HepG2 (cell line): Measurements from ENCODE around the gene ANTKMT. TPM values are rescaled to one million over a fixed set of nuclear protein-coding genes. Genes with fewer than 3 reads are reported as not detected.

Source experiments
- ATAC-seq: fragments of 200-7000 bp; cut with Tn5 transposase; 3 replicates; pipeline ENCODE4 v1.9.1; 2020; ENCODE audit warnings: mild to moderate bottlenecking, moderate library complexity
- BruUV-seq: library from RNA; stranded (reverse); fragments of 400-500 nt; replicated peaks from 2 replicates; lab custom pipeline; 2021; lab: Mats Ljungman, UMichigan
- CTCF ChIA-PET: fragments of 300-600 bp; formaldehyde crosslinking; extraction: SDS; loops from one replicate; lab custom pipeline; 2021; ENCODE audit warnings: low total read pairs, inconsistent platforms, low intra/inter-chr PET ratio; lab: Yijun Ruan, JAX
- POLR2A ChIA-PET: fragments of 350-600 bp; sonication (Branson Sonifier 250); formaldehyde crosslinking; loops from one replicate; lab custom pipeline; 2020; ENCODE audit warnings: antibody characterized with exemption, inconsistent platforms; lab: Yijun Ruan, JAX
- DNase-seq: peaks from one replicate; pipeline ENCODE4 v3.0.0-alpha.2; 2015; ENCODE audit warnings: low spot score
- FAIRE-seq: peaks from 3 replicates; lab custom pipeline; 2011; peaks lifted over from hg19 to GRCh38; lab: Jason Lieb, UNC
- H2AFZ ChIP-seq: one replicate; pipeline ENCODE4 v1.6.1; 2011; ENCODE audit warnings: low read length, inconsistent platforms
- H3K27ac ChIP-seq: fragments of 300-600 bp; 3 replicates; pipeline ENCODE4 v1.8.0; 2011; ENCODE audit warnings: mixed run types, mild to moderate bottlenecking, mixed read lengths, low read length, inconsistent platforms; ENCODE audit not compliant: insufficient read depth; ENCODE audit errors: extremely low read length
- H3K27me3 ChIP-seq, 2 experiments: fragments of 200-600 bp in 1 of 2; 2 replicates in 1 of 2; 3 replicates in 1 of 2; pipeline versions ENCODE4 v1.6.0 to v1.8.0; 2011; ENCODE audit warnings: low read length in 2 of 2, mild to moderate bottlenecking in 2 of 2, moderate library complexity in 2 of 2, inconsistent platforms in 1 of 2; ENCODE audit not compliant: insufficient read depth in 2 of 2, control insufficient read depth in 1 of 2
- H3K36me3 ChIP-seq, 2 experiments: fragments of 200-600 bp in 1 of 2; replicated peaks in 1 of 2; 2 replicates in 1 of 2; 3 replicates in 1 of 2; pipeline versions ENCODE4 v1.5.1 to v1.8.0; 2011; ENCODE audit warnings: low read length in 2 of 2, inconsistent platforms in 1 of 2; ENCODE audit not compliant: insufficient read depth in 2 of 2, control insufficient read depth in 1 of 2
- H3K4me1 ChIP-seq: 2 replicates; pipeline ENCODE4 v1.5.1; 2012; ENCODE audit warnings: low read length, inconsistent platforms; ENCODE audit not compliant: insufficient read depth
- H3K4me2 ChIP-seq: 2 replicates; pipeline ENCODE4 v1.6.0; 2011; ENCODE audit warnings: low read depth, low read length, inconsistent platforms
- H3K4me3 ChIP-seq, 3 experiments: fragments of 200-600 bp in 1 of 3; sonication (generic), shearing (Covaris generic) in 1 of 3; replicated peaks in 1 of 3; 2 replicates each; pipeline ENCODE4 v1.5.1; 2011 to 2016; ENCODE audit warnings: low read length in 3 of 3, inconsistent platforms in 2 of 3, low read depth in 2 of 3, mild to moderate bottlenecking in 2 of 3, control low read depth in 1 of 3, mixed read lengths in 1 of 3; ENCODE audit not compliant: insufficient read depth in 1 of 3
- H3K79me2 ChIP-seq: one replicate; pipeline ENCODE4 v1.6.1; 2011; ENCODE audit warnings: low read length, inconsistent platforms; ENCODE audit not compliant: insufficient read depth
- H3K9ac ChIP-seq: 2 replicates; pipeline ENCODE4 v1.6.0; 2011; ENCODE audit warnings: mild to moderate bottlenecking, low read depth, low read length, inconsistent platforms; ENCODE audit not compliant: insufficient read depth
- H3K9me3 ChIP-seq: 2 replicates; pipeline ENCODE4 v1.5.1; 2012; ENCODE audit warnings: mild to moderate bottlenecking, low read length
- H4K20me1 ChIP-seq: 2 replicates; pipeline ENCODE4 v1.6.0; 2011; ENCODE audit warnings: inconsistent platforms, mild to moderate bottlenecking, low read length, moderate library complexity; ENCODE audit not compliant: insufficient read depth
- AGO1 ChIP-seq: fragments of 200-400 bp; formaldehyde crosslinking; IDR thresholded peaks from 2 replicates; pipeline ENCODE4 v1.6.1; 2017; ENCODE audit warnings: mild to moderate bottlenecking, low read depth, low read length, moderate library complexity; ENCODE audit not compliant: poor library complexity, severe bottlenecking
- ETV6 ChIP-seq: sonication (generic); formaldehyde crosslinking; conservative IDR thresholded peaks from 2 replicates; pipeline ENCODE4 v1.4.0; 2020; ENCODE audit warnings: missing genetic modification reagents
- FIP1L1 ChIP-seq: fragments of 200-400 bp; formaldehyde crosslinking; IDR thresholded peaks from 2 replicates; pipeline ENCODE4 v1.6.1; 2018; ENCODE audit warnings: low read depth, mild to moderate bottlenecking, low read length, moderate library complexity, borderline replicate concordance; ENCODE audit not compliant: insufficient read depth
- MAFG ChIP-seq: sonication (generic); formaldehyde crosslinking; IDR thresholded peaks from 2 replicates; pipeline ENCODE4 v1.5.1; 2020; ENCODE audit warnings: mild to moderate bottlenecking, missing genetic modification reagents
- NCOR1 ChIP-seq: fragments of 200-600 bp; sonication (generic); IDR thresholded peaks from 2 replicates; pipeline ENCODE4 v1.7.0; 2017; ENCODE audit warnings: antibody characterized with exemption, low read length, borderline replicate concordance
- RBFOX2 ChIP-seq: fragments of 200-400 bp; formaldehyde crosslinking; IDR thresholded peaks from 2 replicates; pipeline ENCODE4 v1.6.1; 2017; ENCODE audit warnings: low read depth, mild to moderate bottlenecking, low read length
- RELA ChIP-seq: sonication (generic); formaldehyde crosslinking; IDR thresholded peaks from 2 replicates; pipeline ENCODE4 v1.4.0; 2020; ENCODE audit warnings: missing genetic modification reagents
- SMYD3 ChIP-seq: sonication (generic); formaldehyde crosslinking; IDR thresholded peaks from 2 replicates; pipeline ENCODE4 v1.8.1; 2023; ENCODE audit warnings: mild to moderate bottlenecking, missing genetic modification reagents
- ZNF629 ChIP-seq: sonication (generic); formaldehyde crosslinking; conservative IDR thresholded peaks from 2 replicates; pipeline ENCODE4 v1.5.0; 2020; ENCODE audit warnings: missing genetic modification reagents
- ZNF670 ChIP-seq: sonication (generic); formaldehyde crosslinking; IDR thresholded peaks from 2 replicates; pipeline ENCODE4 v1.8.0; 2022; ENCODE audit warnings: mild to moderate bottlenecking, missing genetic modification reagents, borderline replicate concordance
- ZNF703 ChIP-seq: sonication (generic); formaldehyde crosslinking; IDR thresholded peaks from 2 replicates; pipeline ENCODE4 v1.5.1; 2020; ENCODE audit warnings: missing genetic modification reagents, mild to moderate bottlenecking, moderate library complexity, borderline replicate concordance
- ZNF816 ChIP-seq: sonication (generic); formaldehyde crosslinking; IDR thresholded peaks from 2 replicates; pipeline ENCODE4 v1.8.0; 2022; ENCODE audit warnings: missing genetic modification reagents, mild to moderate bottlenecking, borderline replicate concordance
- WGBS: methylation state at CpG from one replicate; pipeline ENCODE4 v1.1.6; 2017; ENCODE audit warnings: low lambda C conversion rate; 5-methylcytosine and 5-hydroxymethylcytosine counted together
- in situ Hi-C: cut with HindIII; loops from 2 replicates; pipeline ENCODE4 v1.10.0; 2017; ENCODE audit warnings: low pct_unique_long_range_greater_than_20kb; ENCODE audit not compliant: extremely low pct_ligation_motif_present
- intact Hi-C: fragments of 100-400 bp; cut with micrococcal nuclease; formaldehyde crosslinking; loops from one replicate; pipeline ENCODE4 v1.10.0; 2022; ENCODE audit not compliant: unreplicated experiment
- polyA plus RNA-seq, 8 experiments: library from polyadenylated mRNA; depleted of rRNA in 3 of 8; stranded (reverse) in 7 of 8; unstranded in 1 of 8; fragments of >200 nt; fragmentation: Illumina TruSeq in 4 of 8; extraction: Trizol in 4 of 8; gene quantifications; 2 replicates each; pipeline versions ENCODE4 v1.2.1 to v1.2.3, GENCODE V29; 2011 to 2016; ENCODE audit warnings: low read depth in 4 of 8, missing spikeins in 1 of 8, mixed read lengths in 1 of 8; ENCODE audit not compliant: insufficient read depth in 1 of 8
- total RNA-seq, 5 experiments: library from RNA; depleted of rRNA; stranded (reverse); fragments of >200 nt; fragmentation: Illumina TruSeq; extraction: Trizol; gene quantifications; 2 replicates each; pipeline ENCODE4 v1.2.3, GENCODE V29; 2016; ENCODE audit warnings: low read depth in 1 of 5
- TF ChIP-seq, protein P1 (sequence below): sonication (generic); formaldehyde crosslinking; IDR thresholded peaks from 2 replicates; pipeline ENCODE4 v1.4.0; 2020; ENCODE audit warnings: missing genetic modification reagents
- TF ChIP-seq, protein P2 (sequence below): sonication (generic); formaldehyde crosslinking; IDR thresholded peaks from 2 replicates; pipeline ENCODE4 v1.5.0; 2020; ENCODE audit warnings: missing genetic modification reagents
- TF ChIP-seq, protein P3 (sequence below): IDR thresholded peaks from 2 replicates; pipeline ENCODE4 v1.6.1; 2016

Gene ANTKMT
- total and polyA plus RNA-seq, 2 of the 13 experiments (the other 11 are each of a cell fraction or from before 2014, with no cell fraction given) = 7.5 to 47.8 TPM

GRCh38 chr16:671353-672131 lies 49.4 kb upstream of the ANTKMT start:
- POLR2A ChIA-PET = interaction anchor here (0.6 to 0.9 kb wide), 2 partner anchors 24 to 35 kb away, joined by 3 read pairs; partner anchors contain the start of gene METTL26
- CTCF ChIA-PET = no interaction called here

More at GRCh38 chr16:671353-672131, 49.4 kb upstream of the ANTKMT start:
- WGBS = 95% methylated on average over 24 of the region's 40 CpGs
- no peak overlapping the region for H3K27ac ChIP-seq
- H3K4me1 ChIP-seq = peaks cover 36% of the 10 kb centered on the region
- H2AFZ ChIP-seq = no peak overlapping the region
- peaks cover 17% of the 10 kb centered on the region for H3K79me2 ChIP-seq
- H3K4me2 ChIP-seq = no peak overlapping the region
- no peaks in the 10 kb centered on the region for H3K27me3 ChIP-seq
- peaks cover 22 to 42% of the 10 kb centered on the region in 2 experiments; a peak in 4 of 5 replicates for H3K36me3 ChIP-seq
- BruUV-seq = no TSS peak
- DNase-seq = no peak
- in situ Hi-C loops (no loop called here), intact Hi-C loops (no loop called here)
- no peak for ATAC-seq
- FAIRE-seq = no peak
- H3K9me3 ChIP-seq = no peaks in the 10 kb centered on the region
- H3K4me3 ChIP-seq = no peak overlapping the region
- no peak overlapping the region for H3K9ac ChIP-seq
- H4K20me1 ChIP-seq = no peaks in the 10 kb centered on the region
- TF ChIP-seq ZNF703 (no peak), RBFOX2 (peak; percentile 39), AGO1 (peak; percentile 82), ETV6 (CRISPR knock-in tag) (no peak), ZNF670 (no peak), MAFG (no peak), RELA (CRISPR knock-in tag) (no peak), NCOR1 (no peak), ZNF629 (CRISPR knock-in tag) (no peak), ZNF816 (CRISPR knock-in tag) (no peak), SMYD3 (CRISPR knock-in tag) (no peak), FIP1L1 (no peak)
- TF ChIP-seq, protein P1, sequence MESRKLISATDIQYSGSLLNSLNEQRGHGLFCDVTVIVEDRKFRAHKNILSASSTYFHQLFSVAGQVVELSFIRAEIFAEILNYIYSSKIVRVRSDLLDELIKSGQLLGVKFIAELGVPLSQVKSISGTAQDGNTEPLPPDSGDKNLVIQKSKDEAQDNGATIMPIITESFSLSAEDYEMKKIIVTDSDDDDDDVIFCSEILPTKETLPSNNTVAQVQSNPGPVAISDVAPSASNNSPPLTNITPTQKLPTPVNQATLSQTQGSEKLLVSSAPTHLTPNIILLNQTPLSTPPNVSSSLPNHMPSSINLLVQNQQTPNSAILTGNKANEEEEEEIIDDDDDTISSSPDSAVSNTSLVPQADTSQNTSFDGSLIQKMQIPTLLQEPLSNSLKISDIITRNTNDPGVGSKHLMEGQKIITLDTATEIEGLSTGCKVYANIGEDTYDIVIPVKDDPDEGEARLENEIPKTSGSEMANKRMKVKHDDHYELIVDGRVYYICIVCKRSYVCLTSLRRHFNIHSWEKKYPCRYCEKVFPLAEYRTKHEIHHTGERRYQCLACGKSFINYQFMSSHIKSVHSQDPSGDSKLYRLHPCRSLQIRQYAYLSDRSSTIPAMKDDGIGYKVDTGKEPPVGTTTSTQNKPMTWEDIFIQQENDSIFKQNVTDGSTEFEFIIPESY (CRISPR knock-in tag) = peak; percentile 22; the same call in 1 of the 2 replicates
- TF ChIP-seq, protein P2, sequence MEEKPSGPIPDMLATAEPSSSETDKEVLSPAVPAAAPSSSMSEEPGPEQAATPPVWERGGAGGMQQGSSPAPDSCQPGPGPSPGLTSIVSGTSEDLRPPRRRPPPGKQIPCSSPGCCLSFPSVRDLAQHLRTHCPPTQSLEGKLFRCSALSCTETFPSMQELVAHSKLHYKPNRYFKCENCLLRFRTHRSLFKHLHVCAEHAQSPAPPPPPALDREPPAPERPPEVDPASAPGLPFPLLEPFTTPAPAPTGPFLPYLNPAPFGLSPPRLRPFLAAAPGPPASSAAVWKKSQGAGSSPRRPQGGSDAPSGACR (CRISPR knock-in tag) = no peak
- TF ChIP-seq, protein P3, sequence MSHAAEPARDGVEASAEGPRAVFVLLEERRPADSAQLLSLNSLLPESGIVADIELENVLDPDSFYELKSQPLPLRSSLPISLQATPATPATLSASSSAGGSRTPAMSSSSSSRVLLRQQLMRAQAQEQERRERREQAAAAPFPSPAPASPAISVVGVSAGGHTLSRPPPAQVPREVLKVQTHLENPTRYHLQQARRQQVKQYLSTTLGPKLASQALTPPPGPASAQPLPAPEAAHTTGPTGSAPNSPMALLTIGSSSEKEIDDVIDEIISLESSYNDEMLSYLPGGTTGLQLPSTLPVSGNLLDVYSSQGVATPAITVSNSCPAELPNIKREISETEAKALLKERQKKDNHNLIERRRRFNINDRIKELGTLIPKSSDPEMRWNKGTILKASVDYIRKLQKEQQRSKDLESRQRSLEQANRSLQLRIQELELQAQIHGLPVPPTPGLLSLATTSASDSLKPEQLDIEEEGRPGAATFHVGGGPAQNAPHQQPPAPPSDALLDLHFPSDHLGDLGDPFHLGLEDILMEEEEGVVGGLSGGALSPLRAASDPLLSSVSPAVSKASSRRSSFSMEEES (CRISPR knock-in tag) = no peak
